ENCODE results near the gene MAGI1. TPM values are rescaled to one million over a fixed set of nuclear protein-coding genes. Genes with fewer than 3 reads are reported as not detected.

The MAGI1 gene
- total RNA-seq, 1 donor from 2014 or later = 33.1 TPM

- DNase-seq (ENCODE audit: missing footprints) (no peak), ATAC-seq (no peak)
- intact Hi-C loops (cut with DNase I) = loop anchor here (5.0 kb wide), 1 partner anchor 49 kb away; the partner anchor contains the start of gene MAGI1
Measured at GRCh38 chr3:65988411-65989180, 50.1 kb downstream of the MAGI1 start.

DNA sequence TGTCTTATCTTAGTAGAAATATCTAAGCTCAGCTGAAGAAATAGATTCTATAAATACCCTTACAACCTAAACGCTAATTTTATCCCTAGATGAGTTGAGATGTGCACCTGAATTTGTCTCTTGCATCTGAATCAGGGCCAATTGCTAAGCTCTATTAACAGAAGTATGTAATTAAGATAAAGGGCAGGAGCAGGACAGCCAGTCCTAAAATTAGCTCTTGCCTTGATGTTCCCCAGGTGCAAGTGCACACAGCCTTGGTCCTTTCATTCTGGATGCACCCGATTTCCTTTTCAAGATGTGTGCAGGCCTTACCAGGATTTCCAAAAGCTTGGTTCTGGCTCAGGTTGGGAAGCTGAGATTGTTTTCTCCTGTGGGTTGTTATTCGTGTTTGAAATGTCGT lies 52.4 kb downstream of the MAGI1 start:
- peak; percentile 54 for ATAC-seq
- intact Hi-C loops (cut with DNase I) = loop anchor here (5.0 kb wide), 1 partner anchor 51 kb away; the partner anchor contains the start of gene MAGI1

DNA sequence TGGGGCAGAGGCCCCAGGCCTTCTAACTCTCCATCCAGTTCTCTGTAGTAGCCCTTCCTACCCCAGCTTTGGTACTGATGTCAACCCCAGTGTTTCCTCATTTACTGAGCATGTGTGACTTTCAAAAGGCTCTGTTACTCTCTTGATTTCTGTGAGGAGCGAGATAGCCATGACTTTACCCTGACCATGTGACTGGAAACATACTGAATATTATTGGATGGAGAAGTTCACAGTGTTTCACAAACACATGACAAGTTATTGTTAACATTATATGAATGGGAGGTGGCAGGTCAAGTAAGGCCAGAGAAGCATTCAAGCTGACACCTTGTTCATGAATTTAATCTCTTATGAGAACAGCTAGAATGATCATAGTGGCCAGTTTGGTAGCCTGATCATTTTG lies 53.7 kb downstream of the MAGI1 start:
- DNase-seq (ENCODE audit: missing footprints) = no peak
- intact Hi-C loops (cut with DNase I) = loop anchor here (5.0 kb wide), 1 partner anchor 52 kb away; the partner anchor contains the start of gene MAGI1
- ATAC-seq = peak; percentile 58

More for the DNA sequence above, 52.4 kb downstream of the MAGI1 start:
- no peak for DNase-seq (ENCODE audit: missing footprints)

DNA sequence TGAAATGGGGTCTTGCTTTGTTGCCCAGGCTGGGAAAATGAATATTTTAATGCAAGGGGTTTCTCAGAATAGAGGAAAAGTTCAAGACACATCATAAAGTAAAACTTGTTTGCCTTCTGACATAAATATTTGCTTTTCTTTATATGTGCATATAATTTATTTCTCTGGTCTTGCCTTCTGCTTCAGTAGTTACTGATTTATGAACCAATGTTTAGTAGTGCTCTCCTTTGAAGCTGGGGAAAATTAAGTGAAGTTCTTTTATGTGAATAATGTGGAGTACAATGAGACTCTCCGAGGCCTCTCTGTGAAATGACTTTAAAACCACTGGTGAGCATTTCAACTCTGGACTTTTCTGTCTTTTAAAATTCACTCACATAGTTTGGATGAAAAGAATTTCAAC lies 55.6 kb downstream of the MAGI1 start:
- ATAC-seq = no peak
- no peak for DNase-seq (ENCODE audit: missing footprints)
- intact Hi-C loops (cut with DNase I) = no loop called here

GRCh38 chr3:65979731-65980130 lies 59.0 kb downstream of the MAGI1 start:
- intact Hi-C loops (cut with DNase I) = no loop called here
- DNase-seq (ENCODE audit: missing footprints) = no peak
- no peak for ATAC-seq

- intact Hi-C loops (cut with DNase I) = no loop called here
- ATAC-seq = peak; percentile 57
- DNase-seq (ENCODE audit: missing footprints) = no peak
Measured at GRCh38 chr3:65979162-65979561, 59.6 kb downstream of the MAGI1 start.

GRCh38 chr3:65978116-65978515 lies 60.6 kb downstream of the MAGI1 start:
- ATAC-seq = no peak
- intact Hi-C loops (cut with DNase I) = no loop called here
- DNase-seq (ENCODE audit: missing footprints) = no peak

GRCh38 chr3:65975032-65975431 lies 63.7 kb downstream of the MAGI1 start:
- ATAC-seq = no peak

DNA sequence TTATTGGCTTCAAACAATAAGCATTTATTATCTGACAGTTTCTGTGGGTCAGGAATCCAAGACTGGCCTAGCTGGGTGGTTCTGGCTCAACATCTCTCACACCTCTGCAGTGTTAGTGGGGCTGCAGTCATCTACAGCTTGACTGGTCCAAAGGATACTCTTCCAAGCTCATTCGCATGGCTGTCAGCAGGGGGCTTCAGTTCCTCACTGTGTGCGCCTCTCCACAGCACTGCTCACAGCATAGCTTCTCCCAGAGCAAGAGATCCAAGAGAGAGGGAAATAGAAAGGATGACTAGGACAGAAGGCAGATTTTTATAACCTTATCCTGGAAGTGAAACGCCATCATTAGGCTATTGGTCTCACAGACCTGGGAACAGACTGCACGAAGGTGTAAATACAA lies 64.2 kb downstream of the MAGI1 start:
- intact Hi-C loops (cut with DNase I) = no loop called here
- DNase-seq (ENCODE audit: missing footprints) (no peak), ATAC-seq (peak; percentile 38)

More at GRCh38 chr3:65975032-65975431, 63.7 kb downstream of the MAGI1 start:
- intact Hi-C loops (cut with DNase I) = no loop called here
- no peak for DNase-seq (ENCODE audit: missing footprints)

DNA sequence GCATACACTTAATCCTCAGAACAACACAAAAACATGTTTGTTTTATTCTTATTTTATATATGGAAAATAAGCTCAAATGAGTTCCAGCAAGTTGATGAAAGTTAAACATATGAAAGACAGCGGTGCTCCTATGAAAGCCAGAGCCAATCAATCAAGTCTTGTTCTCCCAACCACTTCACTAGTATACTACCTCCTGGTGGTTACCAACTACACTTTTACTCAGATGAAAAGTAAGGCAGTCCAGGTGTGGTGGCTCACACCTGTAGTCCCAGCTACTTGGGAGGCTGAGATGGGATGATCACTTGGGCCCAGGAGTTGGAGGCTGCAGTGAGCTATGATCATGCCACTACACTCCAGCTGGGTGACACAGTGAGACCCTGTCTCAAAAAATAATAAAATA lies 66.0 kb downstream of the MAGI1 start:
- ATAC-seq (no peak), DNase-seq (ENCODE audit: missing footprints) (no peak)
- intact Hi-C loops (cut with DNase I) = no loop called here

- intact Hi-C loops (cut with DNase I) = no loop called here
- ATAC-seq (no peak), DNase-seq (ENCODE audit: missing footprints) (no peak)
Measured at GRCh38 chr3:65971293-65972252, 67.1 kb downstream of the MAGI1 start.

DNA sequence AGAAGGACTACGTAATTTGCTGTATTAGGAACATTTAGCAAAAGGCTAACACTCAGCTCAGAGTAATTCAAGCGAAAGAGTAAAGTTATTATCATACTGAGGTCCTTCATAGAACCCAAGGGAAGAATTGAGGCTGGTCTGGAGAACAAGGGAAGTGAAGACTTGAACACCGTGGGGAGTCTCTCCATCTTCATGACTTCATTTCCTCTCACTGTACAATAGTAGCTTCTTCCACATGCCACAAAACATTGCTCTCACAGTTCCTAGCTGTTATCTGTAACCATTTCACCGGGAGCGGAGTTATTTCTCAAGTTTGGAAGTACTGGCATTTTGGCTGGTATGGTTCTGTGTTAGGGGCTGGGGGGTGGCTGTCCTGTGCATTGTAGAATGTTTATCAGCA lies 69.7 kb downstream of the MAGI1 start:
- no peak for ATAC-seq
- DNase-seq (ENCODE audit: missing footprints) = no peak
- intact Hi-C loops (cut with DNase I) = no loop called here

DNA sequence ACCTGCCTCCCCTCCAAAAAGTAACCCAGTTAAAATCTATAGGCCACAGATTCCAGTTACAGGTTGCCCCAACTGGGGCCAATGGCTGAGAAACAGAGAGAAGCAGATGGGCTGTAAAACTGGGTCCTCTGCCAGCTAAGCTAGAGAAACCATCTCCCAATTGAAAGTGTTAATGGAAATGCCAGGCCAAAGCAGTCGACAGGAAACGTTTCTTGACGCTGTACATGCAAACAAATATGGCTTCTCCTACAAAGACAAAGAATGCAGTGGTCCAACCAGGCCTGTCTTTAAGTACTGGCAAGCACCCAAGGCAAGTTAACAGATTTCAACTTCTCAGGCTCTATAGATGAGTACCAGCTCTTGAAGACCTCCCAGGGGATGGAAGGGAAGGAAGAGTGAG lies 71.3 kb downstream of the MAGI1 start:
- no peak for DNase-seq (ENCODE audit: missing footprints)
- no peak for ATAC-seq
- intact Hi-C loops (cut with DNase I) = no loop called here

DNA sequence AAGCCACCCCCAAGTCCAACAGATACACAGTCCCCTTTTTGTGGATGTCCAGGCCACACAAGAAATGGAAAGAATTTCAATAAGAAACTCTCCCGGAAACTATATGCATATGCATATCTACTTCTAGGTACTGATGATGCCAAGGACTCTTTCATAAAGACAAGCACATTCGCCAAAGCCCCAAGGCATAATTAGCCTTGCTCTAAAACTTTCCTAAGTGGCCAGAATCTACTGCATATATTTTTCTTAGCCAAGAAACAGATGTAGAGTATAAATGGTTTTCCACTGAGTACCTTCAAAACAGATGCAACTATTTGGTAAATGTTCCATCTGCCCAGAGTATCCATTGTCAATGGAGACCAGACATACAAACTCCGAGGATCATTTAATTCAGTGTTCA lies 73.9 kb downstream of the MAGI1 start:
- no peak for ATAC-seq
- intact Hi-C loops (cut with DNase I) = no loop called here
- no peak for DNase-seq (ENCODE audit: missing footprints)

DNA sequence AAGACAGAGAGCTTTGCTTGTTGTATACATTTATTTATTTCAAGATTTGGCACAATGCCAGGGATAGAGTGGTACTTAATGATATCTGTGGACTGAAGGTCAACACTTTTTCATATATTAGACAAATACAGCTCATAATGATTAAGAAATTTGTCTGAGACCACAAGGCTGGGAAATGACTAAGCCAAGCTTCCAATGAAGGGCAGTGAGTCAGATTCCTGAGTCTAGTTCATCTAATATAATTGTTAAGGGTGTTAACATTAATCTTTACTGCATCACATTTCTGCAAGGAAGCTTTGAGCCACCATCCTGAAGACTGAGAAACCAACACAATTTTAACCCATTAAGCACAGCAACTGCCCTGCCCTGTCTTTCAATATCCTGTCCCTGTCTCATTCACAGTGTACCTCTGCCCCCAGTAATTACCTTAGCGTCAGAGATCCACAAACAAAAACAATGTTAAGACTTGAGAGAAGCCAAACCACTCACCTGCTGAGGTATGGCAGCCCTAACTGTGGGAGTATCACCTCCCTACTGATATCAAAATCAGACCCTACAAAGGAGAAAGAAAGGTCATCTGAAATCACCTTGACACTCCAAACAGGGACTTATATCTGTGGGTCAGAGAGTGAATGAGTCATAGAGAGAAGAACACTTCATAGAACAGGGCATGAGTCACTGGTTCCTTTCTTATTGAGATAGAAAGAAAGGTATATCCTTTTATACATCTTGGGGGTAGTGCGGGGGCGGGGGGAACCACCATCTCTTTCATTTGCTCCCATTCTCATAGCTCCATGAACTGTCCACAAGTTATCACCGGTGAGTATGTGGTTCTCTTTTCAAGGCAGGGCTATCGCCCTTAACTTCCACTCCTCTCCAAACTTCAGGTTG lies 74.7 kb downstream of the MAGI1 start:
- intact Hi-C loops (cut with DNase I) = no loop called here
- no peak for DNase-seq (ENCODE audit: missing footprints)
- no peak for ATAC-seq

DNA sequence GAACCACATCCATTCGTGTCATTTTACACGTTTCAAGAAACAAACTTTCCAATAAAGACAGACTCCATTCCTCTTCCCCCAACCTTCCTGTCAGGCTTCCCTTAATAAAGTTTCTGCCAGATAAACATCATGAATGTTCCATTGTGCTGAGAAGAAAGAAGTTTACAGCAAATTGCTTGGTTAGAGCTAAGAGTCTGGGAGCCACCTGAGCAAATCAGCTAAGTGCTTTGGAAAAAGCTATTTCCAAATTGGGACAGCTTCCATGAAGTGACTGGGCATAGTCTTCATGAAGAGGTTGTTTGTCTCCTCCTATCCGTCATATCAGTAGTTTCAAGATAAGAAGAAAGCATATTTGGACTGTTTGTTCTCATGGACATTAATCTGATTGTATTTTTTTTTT lies 77.0 kb downstream of the MAGI1 start:
- peak; percentile 13 for ATAC-seq
- intact Hi-C loops (cut with DNase I) = no loop called here

DNA sequence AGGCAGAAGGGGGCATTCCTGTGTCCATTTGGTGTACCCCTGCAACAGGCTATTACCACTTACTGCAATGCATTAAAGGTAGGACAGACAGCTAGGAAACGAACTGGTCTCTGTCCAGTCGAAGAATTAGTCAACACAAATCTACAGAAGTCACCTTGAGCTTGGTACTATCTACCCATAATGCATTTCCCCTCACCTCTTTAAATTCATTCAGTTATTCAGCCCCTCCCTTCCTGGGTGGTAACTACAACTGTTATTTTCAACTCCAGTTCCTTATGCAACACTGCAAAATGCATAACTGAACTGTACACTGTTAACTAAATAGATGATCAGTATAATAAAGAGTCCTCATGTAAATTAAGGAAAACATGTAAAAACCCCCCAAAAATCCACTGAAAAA lies 77.6 kb downstream of the MAGI1 start:
- intact Hi-C loops (cut with DNase I) = no loop called here
- no peak for ATAC-seq

More for the DNA sequence above, 77.0 kb downstream of the MAGI1 start:
- no peak for DNase-seq (ENCODE audit: missing footprints)

DNA sequence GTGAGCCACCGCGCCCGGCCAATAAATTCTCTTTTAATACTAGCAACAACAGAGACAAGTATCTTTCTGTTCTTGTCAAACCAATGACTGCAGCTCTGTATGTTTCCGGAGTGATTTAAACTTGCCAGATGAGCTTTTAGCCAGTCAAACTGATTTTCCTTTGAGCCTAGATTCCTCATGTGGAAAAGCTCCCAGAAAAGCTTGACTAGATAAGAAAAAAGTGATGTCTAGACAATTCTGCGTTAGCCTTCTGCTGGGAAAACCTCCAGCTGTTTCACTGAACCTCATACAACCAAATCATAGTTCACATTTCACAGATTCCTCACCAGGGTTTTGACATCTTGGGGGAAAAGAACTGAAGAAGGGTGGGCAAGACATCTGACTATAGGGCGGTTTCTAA lies 78.6 kb downstream of the MAGI1 start:
- no peak for DNase-seq (ENCODE audit: missing footprints)
- intact Hi-C loops (cut with DNase I) = no loop called here
- no peak for ATAC-seq

More for the DNA sequence above, 77.6 kb downstream of the MAGI1 start:
- DNase-seq (ENCODE audit: missing footprints) = no peak

- DNase-seq (ENCODE audit: missing footprints) = no peak
- intact Hi-C loops (cut with DNase I) = no loop called here
- ATAC-seq = no peak
Measured at GRCh38 chr3:65958216-65958615, 80.5 kb downstream of the MAGI1 start.

All from Right ventricle myocardium inferior (tissue), 1 donor.